Right lobe of liver (tissue), 4 donors: ENCODE data around the gene ZNF778.

ENCODE experiments used
- CTCF ChIP-seq, 4 donors: fragments of 200-600 bp in 3 of 4; fragments of 450-650 bp in 1 of 4; IDR thresholded peaks; one replicate each; pipeline versions ENCODE4 v1.5.1 to v1.8.0; 2016 to 2022; ENCODE audit warnings: antibody characterized with exemption in 4 of 4, mild to moderate bottlenecking in 2 of 4
- POLR2A ChIP-seq: fragments of 450-650 bp; IDR thresholded peaks from one replicate; pipeline ENCODE4 v1.6.1; 2017; ENCODE audit warnings: antibody characterized with exemption, mild to moderate bottlenecking
- donor health status: DM: no; HTN: no; CAD: no.
- donor health status: DM: no; HTN: no; CAD: no.
- donor health status: DM: no; HTN: yes; CAD: no.

- TF ChIP-seq CTCF (IDR thresholded peaks at IDR 0.05) (no peak), POLR2A (no peak)
Observed at GRCh38 chr16:89248196-89248982, 30.9 kb downstream of the ZNF778 start.
